Gastrocnemius medialis (tissue), 4 donors: Measurements from ENCODE around the gene DXO.

ENCODE experiments used
- POLR2A ChIP-seq, 2 donors: fragments of 450-650 bp; IDR thresholded peaks; one replicate each; pipeline ENCODE4 v1.6.1; 2017; ENCODE audit warnings: antibody characterized with exemption in 2 of 2, mild to moderate bottlenecking in 2 of 2, moderate library complexity in 2 of 2
- TF ChIP-seq, protein P1 (sequence below), 5 experiments: fragments of 450-650 bp in 3 of 5; fragments of 200-600 bp in 2 of 5; sonication (generic) in 2 of 5; IDR thresholded peaks in 4 of 5; conservative IDR thresholded peaks in 1 of 5; 1 replicate in 4 of 5; 2 replicates in 1 of 5; pipeline ENCODE4 v1.5.1; 2016 to 2019; ENCODE audit warnings: antibody characterized with exemption in 5 of 5, mild to moderate bottlenecking in 3 of 5, moderate library complexity in 3 of 5

DNA sequence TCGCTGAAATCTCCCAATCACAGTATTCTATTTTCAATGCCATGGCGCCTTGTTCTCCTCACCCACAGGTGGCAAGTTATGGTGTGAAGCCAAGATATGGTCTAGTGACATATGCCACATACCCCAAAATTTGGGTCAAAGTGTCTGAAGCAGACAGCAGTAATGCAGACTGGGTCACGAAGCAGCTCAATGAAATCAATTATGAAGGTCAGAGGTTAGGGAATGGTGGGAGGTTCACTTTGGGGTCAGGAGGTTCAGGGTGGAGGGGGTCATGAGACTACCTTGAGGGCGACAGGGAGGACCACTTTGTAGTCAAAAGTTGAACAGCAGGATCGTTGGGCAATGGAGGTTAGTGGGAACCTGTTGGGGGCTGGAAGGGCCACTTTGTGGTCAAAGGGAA, 23.6 kb downstream of the DXO start:
- TF ChIP-seq, protein P1, sequence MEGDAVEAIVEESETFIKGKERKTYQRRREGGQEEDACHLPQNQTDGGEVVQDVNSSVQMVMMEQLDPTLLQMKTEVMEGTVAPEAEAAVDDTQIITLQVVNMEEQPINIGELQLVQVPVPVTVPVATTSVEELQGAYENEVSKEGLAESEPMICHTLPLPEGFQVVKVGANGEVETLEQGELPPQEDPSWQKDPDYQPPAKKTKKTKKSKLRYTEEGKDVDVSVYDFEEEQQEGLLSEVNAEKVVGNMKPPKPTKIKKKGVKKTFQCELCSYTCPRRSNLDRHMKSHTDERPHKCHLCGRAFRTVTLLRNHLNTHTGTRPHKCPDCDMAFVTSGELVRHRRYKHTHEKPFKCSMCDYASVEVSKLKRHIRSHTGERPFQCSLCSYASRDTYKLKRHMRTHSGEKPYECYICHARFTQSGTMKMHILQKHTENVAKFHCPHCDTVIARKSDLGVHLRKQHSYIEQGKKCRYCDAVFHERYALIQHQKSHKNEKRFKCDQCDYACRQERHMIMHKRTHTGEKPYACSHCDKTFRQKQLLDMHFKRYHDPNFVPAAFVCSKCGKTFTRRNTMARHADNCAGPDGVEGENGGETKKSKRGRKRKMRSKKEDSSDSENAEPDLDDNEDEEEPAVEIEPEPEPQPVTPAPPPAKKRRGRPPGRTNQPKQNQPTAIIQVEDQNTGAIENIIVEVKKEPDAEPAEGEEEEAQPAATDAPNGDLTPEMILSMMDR (IDR thresholded peaks at IDR 0.05 in 4 of 5, conservative IDR thresholded peaks at IDR 0.05 in 1 of 5): no peak
- TF ChIP-seq POLR2A (IDR thresholded peaks at IDR 0.05): no peak
